ENCODE results near the gene MED13.
A peak's percentile ranks its signal among the peaks of the same experiment; 100 is the strongest.
"Not testable (repeated sequence)": the region's sequence is repeated elsewhere in the genome, so short reads cannot be mapped to it uniquely, and the experiment has no call there.

MED13 gene

DNA sequence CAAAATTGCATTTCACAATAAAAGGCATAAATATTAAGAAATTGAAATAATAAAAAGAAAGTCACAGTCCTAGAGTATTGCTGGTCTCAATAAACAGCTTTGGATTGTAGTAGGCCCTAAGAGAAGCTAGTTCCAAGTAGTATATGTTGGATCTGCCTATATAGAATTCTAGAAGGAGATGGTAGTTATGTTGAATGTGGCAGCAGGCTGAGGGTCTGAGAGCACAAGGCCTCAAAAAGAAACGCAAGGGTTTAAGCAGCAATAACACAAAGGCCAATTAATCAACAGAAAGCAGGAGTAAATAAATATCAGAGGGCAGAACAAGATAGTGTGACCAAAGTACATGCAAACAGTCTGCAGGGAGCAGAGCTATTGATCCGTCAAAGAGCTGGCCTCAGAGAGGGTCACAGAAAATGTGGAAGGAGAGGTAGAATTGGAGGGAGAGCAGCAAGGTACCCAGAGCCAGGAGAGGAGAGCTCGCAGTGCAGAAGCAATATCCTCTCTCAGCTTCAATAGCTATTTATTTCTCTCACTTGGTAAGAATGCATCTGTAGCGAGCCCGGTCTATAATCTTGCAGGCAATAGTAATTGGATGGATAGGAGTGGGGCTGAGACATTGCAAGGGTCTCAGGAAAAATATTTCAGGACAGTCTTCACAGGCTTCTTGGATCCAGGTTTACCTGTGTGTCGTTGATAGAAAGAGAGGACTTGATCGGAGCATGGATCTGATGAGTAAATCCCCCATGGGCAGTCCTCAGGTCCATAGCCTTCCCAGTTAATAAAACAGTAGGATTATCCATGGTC lies 25.1 kb upstream of the MED13 start:
- no peak for DNase-seq (ENCODE audit: low read depth in 2 of 2)

DNA sequence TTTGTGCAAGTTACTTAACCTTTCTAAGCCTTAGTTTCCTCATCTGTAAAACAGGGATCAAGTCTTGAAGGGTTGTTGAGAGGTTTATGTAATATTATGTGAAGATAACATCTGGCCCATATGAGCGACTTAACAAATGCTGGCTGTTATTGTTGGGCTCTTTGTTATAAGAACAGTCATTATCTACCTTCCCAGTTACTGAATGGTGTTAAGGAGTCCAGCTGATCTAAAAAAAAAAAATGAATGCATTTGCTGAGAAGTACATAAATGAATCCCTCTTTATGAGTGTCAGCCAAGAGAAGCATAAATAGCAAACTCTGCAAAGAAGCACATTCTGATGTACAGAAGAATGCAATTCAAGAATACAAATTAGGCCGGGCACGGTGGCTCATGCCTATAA lies 24.3 kb upstream of the MED13 start:
- no peak for DNase-seq (ENCODE audit: low read depth in 2 of 2)

DNA sequence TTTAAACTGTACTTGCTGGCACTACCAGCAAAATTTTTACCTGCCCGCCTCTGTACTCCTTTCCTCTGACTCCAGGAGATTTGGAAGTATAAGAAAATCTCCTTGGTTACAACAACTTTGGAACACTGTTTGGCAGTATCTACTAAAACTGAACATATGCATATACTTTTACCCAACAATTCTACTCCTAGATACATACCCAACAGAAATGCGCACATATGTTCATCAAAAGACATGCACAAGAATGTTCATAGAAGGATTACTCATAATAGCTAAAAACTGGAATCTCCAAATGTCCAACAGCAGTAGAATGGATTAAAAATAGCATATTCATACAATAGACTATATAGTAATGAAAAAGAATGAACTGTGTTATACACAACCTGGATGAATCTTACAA lies 21.7 kb upstream of the MED13 start:
- no peak for DNase-seq (ENCODE audit: low read depth in 2 of 2)

DNA sequence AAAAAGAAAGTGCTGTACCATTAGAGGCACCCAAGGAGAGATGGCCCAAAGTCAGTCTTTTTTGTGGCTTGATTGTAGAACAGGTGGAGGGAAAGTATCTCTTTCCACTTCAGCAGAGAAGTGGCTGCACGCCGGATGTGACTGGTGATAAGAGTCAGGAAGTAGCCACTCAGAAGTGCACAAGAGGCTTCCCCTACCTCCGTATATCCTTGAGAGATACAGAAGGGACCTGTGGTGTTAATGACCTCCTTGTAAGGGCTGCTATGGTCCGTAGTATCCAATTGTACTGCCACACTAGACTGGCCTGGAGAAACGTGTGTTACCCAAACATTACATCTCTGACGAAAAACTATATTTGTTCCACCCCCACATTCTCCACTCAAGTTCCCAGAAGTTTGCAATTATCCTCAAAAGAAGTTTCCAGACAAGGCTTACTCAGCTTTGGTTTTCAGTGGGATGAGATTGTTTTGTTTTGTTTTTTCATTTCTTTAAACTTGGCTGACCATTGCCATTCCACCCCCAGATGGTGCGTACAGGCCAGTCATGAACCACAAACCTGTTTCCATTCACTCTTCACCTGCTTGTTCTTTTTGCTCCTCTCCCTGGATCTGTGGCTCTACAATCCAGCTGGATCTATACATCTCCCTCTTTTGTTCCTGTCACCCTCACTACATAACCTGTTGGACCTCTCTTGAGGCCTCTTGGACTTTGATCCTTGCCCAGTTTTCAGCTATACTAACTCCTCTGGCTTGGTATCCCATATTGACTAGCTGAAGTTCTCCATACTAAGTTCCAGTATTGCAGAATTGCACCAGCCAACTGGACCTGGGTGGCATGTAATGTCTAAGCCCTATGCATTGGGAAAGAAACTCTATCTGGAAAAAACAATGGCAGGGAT lies 20.7 kb upstream of the MED13 start:
- DNase-seq (ENCODE audit: low read depth in 2 of 2), result no peak

DNA sequence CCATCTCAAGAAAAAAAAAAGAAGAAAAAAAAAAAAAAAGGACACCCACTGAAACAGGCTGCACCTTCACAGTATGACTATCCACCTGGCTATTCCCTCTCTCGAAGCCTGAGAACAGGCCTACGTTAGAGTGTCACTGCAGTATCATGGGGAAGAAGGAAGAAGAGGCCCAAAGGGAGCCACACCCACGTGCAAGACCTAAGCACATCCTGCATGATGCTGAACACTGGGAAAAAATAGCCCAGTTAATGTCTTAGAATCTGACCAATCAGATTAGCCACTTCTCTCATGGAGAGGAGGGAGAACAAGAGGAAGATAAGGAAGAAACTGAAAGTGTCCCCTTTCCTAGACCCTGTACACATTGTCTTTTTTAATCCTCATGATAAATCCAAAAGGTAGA lies 19.5 kb upstream of the MED13 start:
- DNase-seq (ENCODE audit: low read depth in 2 of 2), result no peak

DNA sequence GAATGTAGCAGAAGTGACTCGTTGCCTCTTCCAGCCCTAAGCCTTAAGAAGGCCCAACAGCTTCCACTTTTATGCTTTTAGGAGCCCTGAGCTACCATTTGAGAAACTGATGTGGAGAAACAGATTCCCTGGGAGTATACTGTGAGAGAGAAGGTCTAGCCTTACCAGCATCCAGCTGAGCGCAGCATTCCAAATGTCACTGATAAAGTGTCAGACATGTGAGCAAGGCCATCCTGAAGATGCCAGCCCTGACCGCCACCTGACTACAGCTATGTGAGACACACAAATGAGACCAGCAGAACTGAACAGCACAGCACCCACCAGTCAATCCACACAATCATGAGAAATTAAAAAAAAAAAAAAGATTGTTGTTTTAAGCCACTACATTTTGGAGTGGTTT lies 18.6 kb upstream of the MED13 start:
- DNase-seq (ENCODE audit: low read depth in 2 of 2), result no peak

DNA sequence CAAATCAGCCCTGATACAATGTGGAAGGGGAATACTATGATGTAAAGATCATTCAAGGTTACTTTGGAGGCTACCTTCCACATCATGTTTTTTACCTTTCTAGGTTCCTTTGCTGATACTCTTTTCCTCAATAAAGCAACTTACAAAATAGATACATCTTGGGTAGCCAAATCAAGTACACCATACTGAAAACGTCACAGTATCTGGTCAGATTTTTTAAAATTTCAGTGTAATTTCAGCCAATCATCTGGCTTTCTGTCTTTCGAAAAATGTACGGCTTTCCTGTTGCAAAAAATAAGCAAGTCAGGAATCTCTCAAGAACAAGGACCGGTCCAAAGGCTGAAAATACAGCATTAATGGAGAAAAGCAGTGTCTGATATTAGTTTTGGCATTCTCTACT lies 15.6 kb upstream of the MED13 start:
- no peak for DNase-seq (ENCODE audit: low read depth in 2 of 2)

DNA sequence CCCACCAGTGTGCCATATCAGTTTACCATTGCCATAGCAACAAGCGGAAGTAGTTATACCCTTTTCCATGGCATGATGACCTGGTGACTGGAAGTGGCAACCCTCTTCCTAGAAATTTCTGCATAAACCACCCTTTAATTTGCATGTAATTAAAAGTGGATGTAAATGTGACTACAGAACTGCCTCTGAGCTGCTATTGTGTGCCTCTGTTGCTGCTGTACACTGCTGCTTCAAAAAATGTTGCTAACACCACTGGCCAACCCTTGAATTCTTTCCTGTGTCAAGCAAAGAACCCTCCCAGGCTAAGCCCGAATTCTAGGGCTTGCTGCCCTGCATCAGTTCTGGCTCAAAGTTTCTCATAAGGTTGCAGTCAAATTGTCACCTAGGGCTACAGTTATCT lies 12.9 kb upstream of the MED13 start:
- DNase-seq (ENCODE audit: low read depth in 2 of 2), result no peak

DNA sequence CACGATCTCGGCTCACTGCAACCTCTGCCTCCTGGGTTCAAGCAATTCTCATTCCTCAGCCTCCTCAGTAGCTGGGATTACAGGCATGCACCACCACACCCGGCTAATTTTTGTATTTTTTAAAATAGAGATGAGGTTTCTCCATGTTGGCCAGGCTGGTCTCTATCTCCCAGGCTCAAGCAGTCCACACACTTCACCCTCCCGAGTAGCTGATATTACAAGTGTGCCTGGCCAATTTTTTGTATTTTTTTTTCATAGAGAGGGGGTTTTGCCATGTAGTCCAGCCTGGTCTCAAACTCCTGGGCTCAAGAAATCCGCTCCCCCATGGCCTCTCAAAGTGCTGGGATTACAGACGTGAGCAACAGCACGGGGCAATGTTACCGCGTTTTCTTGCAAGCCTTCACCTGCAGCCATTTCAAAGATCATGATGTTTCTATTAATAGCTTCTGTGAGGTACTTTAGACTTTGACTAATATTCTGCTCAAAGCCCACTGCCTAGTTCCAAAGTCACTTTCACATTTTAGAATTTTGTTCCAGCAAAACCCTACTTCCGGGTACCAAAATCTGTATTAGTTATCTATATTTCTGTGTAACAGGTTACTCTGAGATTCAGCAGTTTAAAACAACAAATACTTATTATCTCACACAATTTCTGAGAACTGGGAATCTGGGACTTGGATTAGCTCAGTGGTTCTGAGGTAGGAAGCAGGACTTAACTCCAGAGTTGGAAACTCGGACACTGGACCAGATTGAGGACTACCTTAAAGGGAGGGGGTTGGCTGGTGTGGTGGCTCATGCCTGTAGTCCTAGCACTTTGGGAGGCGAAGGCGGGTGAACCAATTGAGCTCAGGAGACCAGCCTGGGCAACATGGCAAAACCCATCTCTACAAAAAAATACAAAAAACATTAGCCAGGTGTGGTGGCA lies 12.0 kb upstream of the MED13 start:
- no peak for DNase-seq (ENCODE audit: low read depth in 2 of 2)

DNA sequence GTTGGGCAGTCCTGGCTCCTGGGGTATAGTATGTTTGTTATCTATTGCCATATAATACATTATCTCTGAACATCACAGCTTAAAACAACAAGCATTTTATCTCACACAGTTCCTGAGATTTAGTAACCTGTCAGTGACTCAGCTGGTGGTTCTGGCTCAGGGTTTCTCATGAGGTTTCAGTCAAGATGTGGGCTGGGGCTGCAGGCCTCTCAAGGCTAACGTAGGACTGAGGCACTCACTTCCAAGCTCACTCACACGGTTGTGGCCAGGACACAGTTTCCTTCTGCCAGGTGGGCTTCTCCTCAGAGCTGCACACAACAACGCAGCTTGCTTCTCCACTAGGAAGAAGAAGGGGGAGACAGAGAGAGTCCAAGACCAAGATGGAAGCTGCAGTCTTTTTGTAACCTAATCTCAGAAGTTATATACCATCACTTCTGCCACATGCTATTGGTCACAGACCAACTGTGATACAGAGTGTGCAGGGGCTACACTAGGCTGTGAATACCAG lies 10.3 kb upstream of the MED13 start:
- no peak for DNase-seq (ENCODE audit: low read depth in 2 of 2)

DNA sequence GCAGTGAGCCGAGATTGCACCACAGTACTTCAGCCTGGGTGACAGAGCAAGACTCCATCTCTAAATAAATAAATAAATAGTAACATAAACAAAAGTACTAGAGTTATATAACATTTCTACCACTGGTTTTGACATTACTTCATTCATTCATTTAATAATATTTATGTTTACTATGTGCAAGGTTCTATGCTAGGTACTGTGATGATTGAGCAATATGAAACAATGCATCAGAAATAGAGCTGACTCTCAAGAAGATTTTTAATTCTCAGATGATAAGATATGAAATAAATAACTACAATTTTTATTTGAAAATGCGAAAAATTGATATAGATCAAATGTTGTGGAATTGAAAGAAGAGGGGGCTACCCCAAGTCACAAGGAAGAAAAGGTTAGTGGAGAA lies 8.9 kb upstream of the MED13 start:
- no peak for DNase-seq (ENCODE audit: low read depth in 2 of 2)

DNA sequence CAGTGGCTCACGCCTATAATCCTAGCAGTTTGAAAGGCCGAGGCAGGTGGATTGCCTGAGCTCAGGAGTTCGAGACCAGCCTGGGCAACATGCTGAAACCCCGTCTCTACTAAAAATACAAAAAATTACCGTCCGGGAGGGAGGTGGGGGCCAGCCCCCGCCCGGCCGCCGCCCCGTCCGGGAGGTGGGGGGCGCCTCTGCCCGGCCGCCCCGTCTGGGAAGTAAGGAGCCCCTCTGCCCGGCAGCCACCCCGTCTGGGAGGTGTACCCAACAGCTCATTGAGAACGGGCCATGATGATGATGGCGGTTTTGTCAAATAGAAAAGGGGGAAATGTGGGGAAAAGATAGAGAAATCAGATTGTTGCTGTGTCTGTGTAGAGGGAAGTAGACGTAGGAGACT lies 7.8 kb upstream of the MED13 start:
- not testable (repeated sequence) for DNase-seq (ENCODE audit: low read depth in 2 of 2)

DNA sequence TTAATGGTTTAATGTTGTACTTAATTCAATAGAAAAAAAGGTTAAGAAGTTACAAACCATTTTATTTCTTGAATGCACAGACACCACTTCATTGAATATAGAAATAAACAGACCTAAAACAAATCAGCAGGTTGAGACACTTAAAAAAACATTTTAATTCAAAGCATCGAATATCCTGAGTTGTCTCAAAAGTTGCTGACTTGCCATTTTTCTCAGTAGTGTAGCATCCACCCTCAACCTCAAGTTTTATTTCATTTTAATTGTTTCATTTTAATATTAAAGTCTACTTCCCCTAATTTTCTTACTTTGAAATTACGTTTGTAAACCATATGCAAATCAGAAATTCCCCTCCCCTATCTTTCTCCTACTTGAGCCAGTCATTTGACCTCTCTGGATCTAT lies 5.8 kb upstream of the MED13 start:
- DNase-seq (ENCODE audit: low read depth in 2 of 2), result no peak

DNA sequence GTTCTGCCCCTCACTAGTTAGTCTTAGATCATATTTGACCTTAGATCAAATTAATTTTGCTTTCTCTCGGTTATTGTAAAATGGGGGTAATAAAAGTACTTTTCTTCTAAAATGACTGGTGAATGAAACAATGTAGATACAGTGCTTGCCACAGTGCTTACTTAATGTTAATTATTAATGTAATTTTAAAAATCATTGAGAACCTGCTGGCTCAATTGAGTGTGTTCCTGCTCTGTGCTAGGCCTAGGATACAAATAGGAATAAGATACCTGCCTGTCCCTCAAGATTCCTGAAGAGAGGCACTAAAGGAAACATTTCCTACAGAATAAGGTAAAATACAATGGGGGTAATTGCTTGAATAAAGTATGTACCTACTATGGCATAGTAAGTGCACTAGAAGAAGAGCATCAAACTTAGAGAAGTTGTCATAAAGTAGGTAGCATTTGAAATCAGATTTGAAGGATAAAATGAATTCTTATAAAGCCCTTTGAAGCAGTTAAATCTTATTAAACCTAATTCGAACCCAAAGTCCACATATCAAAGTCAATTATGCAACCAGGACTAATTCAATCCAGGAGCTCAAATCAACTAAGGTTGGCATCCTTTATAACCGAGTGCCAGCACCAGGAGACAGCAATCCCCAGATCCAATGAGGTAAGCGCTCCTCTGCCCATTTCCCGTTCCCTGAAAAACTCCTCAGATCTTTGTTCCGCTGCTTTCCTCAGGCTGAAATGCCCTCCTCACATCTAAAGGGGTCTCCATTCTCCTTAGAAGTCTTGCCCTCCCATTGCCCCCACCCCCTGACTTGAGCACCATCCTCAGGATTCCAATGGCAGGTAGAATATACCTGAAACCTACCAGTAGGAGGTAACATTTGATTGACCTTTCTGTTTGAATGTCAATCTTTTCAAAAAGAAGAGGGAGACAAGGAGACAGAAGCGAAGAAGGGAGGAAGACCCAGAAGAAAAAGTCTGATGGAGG lies 2.4 kb upstream of the MED13 start:
- DNase-seq (ENCODE audit: low read depth in 2 of 2), result no peak

DNA sequence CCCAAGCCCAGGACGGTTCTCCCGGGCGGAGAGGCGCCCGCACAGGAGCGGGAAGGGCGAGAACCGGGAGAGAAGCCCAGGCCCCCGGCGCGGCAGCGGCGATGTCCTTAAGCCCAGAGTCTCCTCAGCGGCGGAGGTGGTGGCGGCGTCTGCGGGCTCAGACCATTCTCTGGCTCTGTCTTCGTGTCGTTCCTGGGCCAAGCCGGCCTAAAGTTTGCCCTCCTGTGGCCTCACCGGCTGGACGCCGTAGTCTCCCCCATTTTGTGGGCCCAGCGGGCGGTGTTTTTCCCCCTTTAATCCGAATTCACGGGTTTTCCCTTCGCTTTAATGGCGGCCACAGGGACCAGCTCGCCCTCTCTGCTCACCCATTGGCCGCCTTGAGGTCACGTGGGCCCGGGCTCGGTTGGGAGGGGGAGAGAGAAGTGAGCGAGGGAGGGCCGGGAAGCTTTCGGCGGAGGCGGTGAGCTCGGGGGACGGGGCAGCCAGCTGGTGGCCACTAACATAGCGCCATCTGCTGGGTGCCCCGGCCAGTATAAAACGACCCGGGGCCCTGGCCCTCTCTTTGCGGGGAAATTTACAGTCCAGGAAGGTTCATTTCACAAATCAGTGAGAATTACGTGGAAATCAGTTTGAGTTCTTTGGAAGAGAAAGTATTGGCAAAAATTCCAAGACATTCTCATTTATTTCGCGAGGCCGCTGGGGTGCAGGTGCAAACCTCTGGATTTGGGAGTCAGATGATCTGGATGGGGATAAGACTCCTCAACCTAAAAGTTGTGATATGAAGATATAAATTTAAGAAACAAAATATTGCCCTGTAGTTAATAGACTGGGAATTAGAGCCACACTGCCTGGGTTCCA lies 762 bp upstream of the MED13 start:
- DNase-seq (ENCODE audit: low read depth in 2 of 2), result peak; percentile 97 to 99

DNA sequence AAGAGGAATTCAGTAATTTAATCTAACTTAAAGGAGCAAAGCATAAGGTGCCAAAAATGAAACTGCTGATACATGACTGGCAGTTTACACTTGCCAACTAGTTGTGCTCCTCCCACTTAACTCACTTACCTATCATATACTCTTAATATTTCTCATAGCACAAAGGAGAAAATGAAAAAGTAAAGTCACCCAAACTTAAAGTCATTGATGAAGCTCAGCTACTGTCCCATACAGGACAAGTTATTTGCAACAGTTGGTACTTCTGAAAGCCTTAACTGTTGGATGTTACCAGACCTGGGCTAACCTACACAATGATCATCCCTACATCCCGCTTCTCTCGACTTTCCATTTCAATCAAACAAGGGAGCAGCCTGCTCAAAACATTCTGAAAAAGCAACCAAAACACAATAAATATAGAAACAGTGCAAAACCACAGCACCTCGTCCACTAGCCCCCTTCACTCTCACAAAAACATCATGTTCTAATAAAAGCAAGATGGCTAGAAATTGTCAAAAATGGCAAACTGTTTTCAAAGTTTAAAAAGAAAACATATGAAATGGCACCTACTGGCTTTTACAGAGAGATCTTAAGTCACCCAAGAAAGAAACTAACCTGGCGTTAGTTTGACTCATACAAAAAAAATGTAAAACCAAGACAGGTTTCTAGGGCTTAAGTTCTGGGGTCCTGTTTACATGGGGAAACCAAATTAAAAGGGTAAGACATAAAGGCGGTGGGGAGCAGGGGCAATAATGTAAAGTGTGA lies 868 bp downstream of the MED13 start:
- DNase-seq (ENCODE audit: low read depth in 2 of 2), result no peak

DNA sequence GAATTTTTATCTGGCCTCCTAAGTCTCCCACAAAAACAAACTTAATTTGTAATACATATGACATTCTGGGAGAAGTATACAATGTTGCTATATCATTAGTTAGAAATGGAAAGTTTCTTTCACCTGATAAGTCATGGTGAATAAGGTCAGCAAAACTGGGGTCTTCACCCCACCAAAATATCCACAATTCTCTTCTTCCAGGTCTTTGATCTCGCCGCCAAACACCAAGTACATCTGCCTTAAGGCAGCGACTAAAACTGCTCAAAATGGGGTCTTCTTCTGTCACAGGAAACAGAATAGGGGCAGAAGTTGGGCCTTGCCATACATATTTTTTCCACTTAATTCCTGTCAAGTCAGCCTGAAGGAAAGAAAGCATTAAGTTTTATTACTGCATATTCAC lies 2.1 kb downstream of the MED13 start:
- no peak for DNase-seq (ENCODE audit: low read depth in 2 of 2)

DNA sequence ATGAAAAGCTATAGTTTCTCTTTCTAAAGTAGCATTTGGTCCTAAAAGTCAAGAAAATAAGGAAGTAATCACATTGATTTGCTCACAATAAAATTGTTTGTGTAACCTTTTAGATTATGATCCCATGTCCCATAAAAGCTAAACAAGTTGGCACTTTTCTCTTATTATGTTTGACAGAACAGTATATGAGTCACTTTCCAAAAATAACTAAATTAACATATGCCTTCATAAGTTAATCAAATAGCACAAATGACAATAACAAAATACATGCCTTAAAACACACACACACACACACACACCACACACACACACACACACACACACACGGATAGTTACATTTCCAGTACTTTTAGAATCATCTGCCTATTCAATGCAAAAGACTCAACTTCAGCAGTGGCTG lies 2.8 kb downstream of the MED13 start:
- no peak for DNase-seq (ENCODE audit: low read depth in 2 of 2)

DNA sequence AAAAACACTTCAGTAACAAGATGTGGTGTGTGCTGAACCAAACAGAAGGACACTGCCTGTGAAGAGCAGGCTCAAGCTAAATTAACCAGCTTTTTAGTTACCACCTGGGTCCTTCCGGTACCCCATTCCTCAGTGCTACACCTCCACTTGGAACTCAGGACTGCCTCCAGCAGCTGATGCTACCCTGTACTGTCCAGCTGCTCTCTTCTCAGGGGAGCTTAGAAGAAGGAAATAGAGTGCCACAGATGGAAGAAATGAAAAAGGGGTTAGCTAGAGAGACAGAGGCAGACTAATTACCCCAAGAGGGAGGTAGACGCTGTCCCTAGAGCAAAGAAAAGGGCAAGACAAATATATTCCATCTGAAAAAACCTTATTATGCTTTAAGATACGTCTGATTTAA lies 5.7 kb downstream of the MED13 start:
- no peak for DNase-seq (ENCODE audit: low read depth in 2 of 2)
